Liver (tissue), 9 donors: Measurements from ENCODE around the gene NKAPD1. TPM values are rescaled to one million over a fixed set of nuclear protein-coding genes. Genes with fewer than 3 reads are reported as not detected.

ENCODE experiments used
- DNase-seq: peaks from one replicate; pipeline ENCODE4 v3.0.0-alpha.2; 2017; ENCODE audit warnings: low spot score
- H3K27ac ChIP-seq, 2 donors: one replicate each; pipeline ENCODE4 v1.7.0; 2013; ENCODE audit warnings: inconsistent platforms in 2 of 2, low read length in 2 of 2, control low read depth in 1 of 2, low read depth in 1 of 2, mild to moderate bottlenecking in 1 of 2
- H3K27me3 ChIP-seq, 4 donors: one replicate each; pipeline versions ENCODE4 v1.6.1 to v1.7.0; 2013; ENCODE audit warnings: low read length in 3 of 4, inconsistent platforms in 1 of 4, mild to moderate bottlenecking in 1 of 4, moderate library complexity in 1 of 4; ENCODE audit not compliant: control insufficient read depth in 4 of 4, insufficient read depth in 4 of 4
- H3K36me3 ChIP-seq, 4 donors: one replicate each; pipeline versions ENCODE4 v1.6.1 to v1.7.0; 2013; ENCODE audit warnings: low read length in 3 of 4, mild to moderate bottlenecking in 3 of 4, low read depth in 1 of 4, moderate library complexity in 1 of 4; ENCODE audit not compliant: control insufficient read depth in 4 of 4, insufficient read depth in 3 of 4
- H3K4me1 ChIP-seq, 4 donors: one replicate each; pipeline versions ENCODE4 v1.6.1 to v1.7.0; 2013; ENCODE audit warnings: low read length in 3 of 4, mild to moderate bottlenecking in 3 of 4, moderate library complexity in 1 of 4; ENCODE audit not compliant: control insufficient read depth in 4 of 4, insufficient read depth in 4 of 4
- H3K4me3 ChIP-seq, 3 donors: one replicate each; pipeline versions ENCODE4 v1.6.1 to v1.7.0; 2013; ENCODE audit warnings: low read length in 3 of 3, control low read depth in 1 of 3, low read depth in 1 of 3, mild to moderate bottlenecking in 1 of 3
- H3K9ac ChIP-seq, 2 donors: one replicate each; pipeline ENCODE4 v1.7.0; 2013; ENCODE audit warnings: low read length in 2 of 2, mild to moderate bottlenecking in 2 of 2, moderate library complexity in 2 of 2, control low read depth in 1 of 2, low read depth in 1 of 2
- H3K9me3 ChIP-seq, 4 donors: one replicate each; pipeline versions ENCODE4 v1.6.1 to v1.7.0; 2013; ENCODE audit warnings: low read length in 3 of 4; ENCODE audit not compliant: control insufficient read depth in 4 of 4
- EGR1 ChIP-seq, 2 donors: IDR thresholded peaks; 2 replicates each; pipeline ENCODE4 v1.6.1; 2016 to 2018; ENCODE audit warnings: antibody characterized with exemption in 2 of 2, low read depth in 2 of 2
- FOXA2 ChIP-seq: IDR thresholded peaks from 2 replicates; pipeline ENCODE4 v1.6.1; 2016; ENCODE audit warnings: antibody characterized with exemption
- GABPA ChIP-seq, 2 donors: IDR thresholded peaks in 1 of 2; conservative IDR thresholded peaks in 1 of 2; 2 replicates each; pipeline ENCODE4 v1.6.1; 2016; ENCODE audit warnings: antibody characterized with exemption in 2 of 2, mild to moderate bottlenecking in 1 of 2, moderate library complexity in 1 of 2
- HNF4A ChIP-seq, 2 donors: conservative IDR thresholded peaks; 2 replicates each; pipeline ENCODE4 v1.6.1; 2016; ENCODE audit warnings: antibody characterized with exemption in 2 of 2, mild to moderate bottlenecking in 2 of 2
- HNF4G ChIP-seq: IDR thresholded peaks from 2 replicates; pipeline ENCODE4 v1.6.1; 2016; ENCODE audit warnings: antibody characterized with exemption
- JUND ChIP-seq, 2 donors: IDR thresholded peaks; 2 replicates each; pipeline ENCODE4 v1.6.1; 2016; ENCODE audit warnings: antibody characterized with exemption in 2 of 2
- NR2F2 ChIP-seq: IDR thresholded peaks from 2 replicates; pipeline ENCODE4 v1.6.1; 2016; ENCODE audit warnings: antibody characterized with exemption
- RAD21 ChIP-seq, 2 donors: IDR thresholded peaks; 2 replicates each; pipeline ENCODE4 v1.6.1; 2016; ENCODE audit warnings: antibody characterized with exemption in 2 of 2, mild to moderate bottlenecking in 2 of 2
- REST ChIP-seq: IDR thresholded peaks from 2 replicates; pipeline ENCODE4 v1.6.1; 2016; ENCODE audit warnings: antibody characterized with exemption, mild to moderate bottlenecking
- RXRA ChIP-seq, 2 donors: IDR thresholded peaks; 2 replicates each; pipeline ENCODE4 v1.6.1; 2017 to 2018; ENCODE audit warnings: antibody characterized with exemption in 2 of 2, mild to moderate bottlenecking in 1 of 2
- SP1 ChIP-seq: IDR thresholded peaks from 2 replicates; pipeline ENCODE4 v1.6.1; 2018; ENCODE audit warnings: antibody characterized with exemption, mild to moderate bottlenecking
- TAF1 ChIP-seq: conservative IDR thresholded peaks from 2 replicates; pipeline ENCODE4 v1.6.1; 2016; ENCODE audit warnings: antibody characterized with exemption, mild to moderate bottlenecking
- YY1 ChIP-seq: IDR thresholded peaks from 2 replicates; pipeline ENCODE4 v1.6.1; 2016; ENCODE audit warnings: antibody characterized with exemption, mild to moderate bottlenecking
- ZBTB33 ChIP-seq: IDR thresholded peaks from 2 replicates; pipeline ENCODE4 v1.6.1; 2016; ENCODE audit warnings: antibody characterized with exemption
- WGBS: extraction: QIAGEN DNeasy Blood & Tissue Kit; methylation state at CpG from one replicate; pipeline ENCODE4 v1.1.7; 2013; 5-methylcytosine and 5-hydroxymethylcytosine counted together
- polyA plus RNA-seq, 2 donors: library from polyadenylated mRNA; stranded (reverse) in 1 of 2; unstranded in 1 of 2; fragments of 200-250 nt in 1 of 2; fragments of >200 nt in 1 of 2; fragmentation: Nextera tagmentation in 1 of 2; extraction: Ambion mirVana in 1 of 2; gene quantifications; one replicate each; pipeline versions ENCODE4 v1.2.1 to v1.2.3, GENCODE V29; 2013 to 2015
- total RNA-seq, 2 donors: library from RNA; depleted of rRNA; stranded (reverse); fragments of >200 nt; gene quantifications; one replicate each; pipeline ENCODE4 v1.2.3, GENCODE V29; 2014
- TF ChIP-seq, protein P1 (sequence below): IDR thresholded peaks from 2 replicates; pipeline ENCODE4 v1.6.1; 2016; ENCODE audit warnings: antibody characterized with exemption
- TF ChIP-seq, protein P2 (sequence below): IDR thresholded peaks from 2 replicates; pipeline ENCODE4 v1.6.1; 2016; ENCODE audit warnings: antibody characterized with exemption
- TF ChIP-seq, protein P3 (sequence below): fragments of 150-350 bp; IDR thresholded peaks from 2 replicates; pipeline ENCODE4 v1.5.1; 2017; ENCODE audit warnings: improper control_type of control experiment, low read depth, low read length; ENCODE audit not compliant: missing input control
- donor health status: healthy.
- donor health status: healthy.
- donor health status: healthy.
- donor health status: healthy.
- donor health status: healthy.

NKAPD1 gene
- total and polyA plus RNA-seq, 4 donors: 5.3 to 11.2 (median 7.4) TPM

- Histone ChIP-seq H3K9me3 (no peaks in the 10 kb centered on the region), H3K36me3 (no peaks in the 10 kb centered on the region), H3K9ac (no peak overlapping the region), H3K27ac (no peak overlapping the region), H3K4me3 (no peak overlapping the region), H3K4me1 (peaks cover 0 to 3% (median 1%) of the 10 kb centered on the region in 4 donors), H3K27me3 (no peaks in the 10 kb centered on the region)
- TF ChIP-seq RAD21 (IDR thresholded peaks at IDR 0.05): no peak
- TF ChIP-seq HNF4G: no peak
- TF ChIP-seq, protein P1, sequence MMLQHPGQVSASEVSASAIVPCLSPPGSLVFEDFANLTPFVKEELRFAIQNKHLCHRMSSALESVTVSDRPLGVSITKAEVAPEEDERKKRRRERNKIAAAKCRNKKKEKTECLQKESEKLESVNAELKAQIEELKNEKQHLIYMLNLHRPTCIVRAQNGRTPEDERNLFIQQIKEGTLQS: no peak
- TF ChIP-seq EGR1 (IDR thresholded peaks at IDR 0.05; ENCODE audit: low read depth in 2 of 2): no peak
- TF ChIP-seq FOXA2: no peak
- TF ChIP-seq TAF1: no peak
- TF ChIP-seq, protein P2, sequence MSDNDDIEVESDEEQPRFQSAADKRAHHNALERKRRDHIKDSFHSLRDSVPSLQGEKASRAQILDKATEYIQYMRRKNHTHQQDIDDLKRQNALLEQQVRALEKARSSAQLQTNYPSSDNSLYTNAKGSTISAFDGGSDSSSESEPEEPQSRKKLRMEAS: no peak
- TF ChIP-seq SP1: no peak
- no peak for TF ChIP-seq YY1
- no peak for TF ChIP-seq JUND (IDR thresholded peaks at IDR 0.05)
- TF ChIP-seq ZBTB33: no peak
- TF ChIP-seq, protein P3, sequence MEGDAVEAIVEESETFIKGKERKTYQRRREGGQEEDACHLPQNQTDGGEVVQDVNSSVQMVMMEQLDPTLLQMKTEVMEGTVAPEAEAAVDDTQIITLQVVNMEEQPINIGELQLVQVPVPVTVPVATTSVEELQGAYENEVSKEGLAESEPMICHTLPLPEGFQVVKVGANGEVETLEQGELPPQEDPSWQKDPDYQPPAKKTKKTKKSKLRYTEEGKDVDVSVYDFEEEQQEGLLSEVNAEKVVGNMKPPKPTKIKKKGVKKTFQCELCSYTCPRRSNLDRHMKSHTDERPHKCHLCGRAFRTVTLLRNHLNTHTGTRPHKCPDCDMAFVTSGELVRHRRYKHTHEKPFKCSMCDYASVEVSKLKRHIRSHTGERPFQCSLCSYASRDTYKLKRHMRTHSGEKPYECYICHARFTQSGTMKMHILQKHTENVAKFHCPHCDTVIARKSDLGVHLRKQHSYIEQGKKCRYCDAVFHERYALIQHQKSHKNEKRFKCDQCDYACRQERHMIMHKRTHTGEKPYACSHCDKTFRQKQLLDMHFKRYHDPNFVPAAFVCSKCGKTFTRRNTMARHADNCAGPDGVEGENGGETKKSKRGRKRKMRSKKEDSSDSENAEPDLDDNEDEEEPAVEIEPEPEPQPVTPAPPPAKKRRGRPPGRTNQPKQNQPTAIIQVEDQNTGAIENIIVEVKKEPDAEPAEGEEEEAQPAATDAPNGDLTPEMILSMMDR: no peak
- no peak for TF ChIP-seq GABPA (IDR thresholded peaks at IDR 0.05 in 1 of 2, conservative IDR thresholded peaks at IDR 0.05 in 1 of 2)
- no peak for TF ChIP-seq REST
- no peak for TF ChIP-seq RXRA (IDR thresholded peaks at IDR 0.05)
- no peak for TF ChIP-seq HNF4A (conservative IDR thresholded peaks at IDR 0.05)
- no peak for DNase-seq
- 73% methylated on average over 5 of the region's 5 CpGs for WGBS
These were observed 41.3 kb downstream of the NKAPD1 start for GRCh38 chr11:112115386-112115785.

- no peaks in the 10 kb centered on the region for H3K27me3 ChIP-seq
- TF ChIP-seq RXRA (IDR thresholded peaks at IDR 0.05) (no peak), YY1 (no peak), EGR1 (IDR thresholded peaks at IDR 0.05; ENCODE audit: low read depth in 2 of 2) (no peak), SP1 (no peak), NR2F2 (no peak), ZBTB33 (no peak), GABPA (IDR thresholded peaks at IDR 0.05 in 1 of 2, conservative IDR thresholded peaks at IDR 0.05 in 1 of 2) (no peak), TAF1 (no peak), HNF4A (conservative IDR thresholded peaks at IDR 0.05) (no peak), JUND (IDR thresholded peaks at IDR 0.05) (no peak), FOXA2 (no peak)
- TF ChIP-seq, protein P3: no peak
- TF ChIP-seq, protein P2: no peak
- 91% methylated on average over 2 of the region's 2 CpGs for WGBS
- H3K9ac ChIP-seq: no peak overlapping the region
- no peaks in the 10 kb centered on the region for H3K36me3 ChIP-seq
- peaks cover 0 to 3% (median 1%) of the 10 kb centered on the region in 4 donors for H3K4me1 ChIP-seq
- no peak for DNase-seq
- H3K9me3 ChIP-seq: no peaks in the 10 kb centered on the region
- no peak overlapping the region for H3K27ac ChIP-seq
- H3K4me3 ChIP-seq: no peak overlapping the region
These were observed 44.1 kb downstream of the NKAPD1 start for GRCh38 chr11:112118176-112118575.
